ENCODE data around the gene CCDC69.

Gene CCDC69

GRCh38 chr5:151158287-151158661 is 65.6 kb downstream of the CCDC69 start:
- DNase-seq = no peak

- peak; percentile 76 for DNase-seq
Measured at GRCh38 chr5:151157426-151158286, 66.2 kb downstream of the CCDC69 start, which contains the start of gene ANXA6. Gene ANXA6, minus strand, starts transcription at chr5:151157779. Its CDS starts 9,878 bp downstream, at chr5:151147901.

- no peak for DNase-seq
Measured at GRCh38 chr5:151156507-151157420, 67.1 kb downstream of the CCDC69 start.

DNA sequence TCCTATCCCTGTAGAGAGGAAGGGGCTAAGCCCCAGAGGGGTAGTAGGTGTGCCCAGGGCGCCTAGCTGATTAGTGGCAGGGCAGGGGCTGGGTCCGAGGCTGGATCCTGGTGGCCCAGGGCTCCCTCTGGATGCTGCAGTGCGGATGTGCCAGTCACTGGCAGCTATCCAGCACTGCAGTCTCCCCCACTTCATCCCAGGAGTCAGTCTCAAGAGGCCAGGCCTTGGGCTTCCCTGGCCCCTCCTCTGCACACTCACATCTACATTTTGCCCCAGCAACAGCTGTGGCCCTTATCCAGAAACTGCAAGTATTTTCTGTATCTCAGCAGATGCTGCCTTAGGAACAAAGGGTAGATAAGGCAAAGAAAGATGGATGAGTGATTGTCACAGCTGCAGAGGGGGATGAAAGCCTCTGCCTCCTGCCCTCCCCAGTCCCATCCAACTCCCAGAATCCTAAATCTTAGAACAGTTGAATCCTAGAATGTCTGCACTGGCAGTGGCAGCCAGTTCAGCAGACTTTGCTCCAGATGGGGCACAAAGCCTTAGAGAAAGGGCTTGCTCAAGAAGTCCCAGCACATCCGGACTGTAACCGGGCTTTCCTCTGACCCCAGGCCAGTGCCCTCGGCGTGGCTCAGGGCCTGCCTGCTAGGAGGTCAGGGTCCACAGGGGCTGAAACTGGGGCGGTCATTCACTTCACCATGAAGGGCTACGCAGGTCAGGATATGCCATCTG is 68.0 kb downstream of the CCDC69 start:
- DNase-seq = no peak

DNA sequence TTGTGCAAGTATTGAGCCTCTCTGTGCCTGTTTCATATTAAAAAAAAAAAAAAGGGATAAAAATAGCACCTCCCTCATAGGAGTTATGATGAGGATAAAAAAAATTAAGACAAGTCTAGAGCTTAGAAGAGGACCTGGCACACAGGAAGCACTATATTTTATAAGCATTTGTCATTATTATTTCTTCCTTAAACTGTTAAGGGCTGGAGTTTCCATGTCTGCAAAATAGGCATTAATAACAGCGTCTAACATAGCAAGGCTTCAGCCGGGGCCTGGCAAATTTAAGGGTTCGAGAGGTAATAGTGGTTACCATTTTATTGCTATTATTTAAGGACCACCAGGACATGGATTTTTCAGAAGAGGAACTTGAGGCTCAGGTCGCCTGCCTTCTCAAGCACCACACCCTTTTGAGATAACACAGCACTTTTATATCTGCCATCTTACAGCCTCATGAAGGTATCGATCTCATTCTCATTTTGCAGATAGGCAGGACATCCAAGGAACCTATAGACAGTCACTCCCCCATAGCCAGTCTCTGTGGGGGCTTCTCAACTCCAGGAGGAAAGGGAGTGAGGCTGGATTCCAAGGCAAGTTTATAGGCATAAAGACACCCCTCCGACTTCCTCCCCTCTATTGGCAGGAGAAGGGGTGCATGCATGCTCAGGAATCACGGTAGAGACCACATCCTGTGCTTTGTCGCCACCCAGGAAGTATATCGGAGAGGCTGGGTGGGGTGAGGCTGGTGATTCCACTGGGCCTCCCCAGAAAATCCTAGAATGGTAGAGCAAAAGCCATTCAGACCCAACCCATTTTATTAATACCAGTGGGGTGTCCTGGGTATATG is 68.7 kb downstream of the CCDC69 start:
- DNase-seq = no peak

DNA sequence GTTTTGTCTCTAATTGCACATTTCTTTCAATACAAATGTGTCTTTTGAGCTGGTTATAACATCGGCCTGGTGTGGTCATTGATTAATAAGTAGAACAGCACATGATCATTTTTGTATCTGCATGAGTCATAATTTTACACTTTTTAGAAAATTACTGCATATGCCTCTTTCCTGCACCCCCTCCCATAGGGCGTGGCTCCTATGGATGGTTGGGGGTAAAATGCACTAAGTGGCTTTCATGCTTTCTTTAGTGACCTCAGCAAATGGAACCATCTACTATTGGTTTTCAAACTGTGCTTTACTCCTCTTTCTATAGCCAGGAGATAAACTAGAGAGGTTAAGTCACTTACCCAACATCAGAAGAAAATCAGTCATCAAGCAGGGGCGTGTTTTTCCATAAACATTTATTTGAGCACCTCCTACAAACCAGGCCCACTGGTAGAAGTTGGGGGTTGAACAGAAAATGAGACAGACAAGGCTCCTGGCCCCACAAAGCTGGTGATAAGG is 70.1 kb downstream of the CCDC69 start:
- DNase-seq = no peak

- DNase-seq = no peak
Measured at GRCh38 chr5:151153300-151153699, 70.6 kb downstream of the CCDC69 start.

GRCh38 chr5:151151793-151152192 is 72.1 kb downstream of the CCDC69 start:
- DNase-seq = no peak

- no peak for DNase-seq
Measured at GRCh38 chr5:151151263-151151660, 72.6 kb downstream of the CCDC69 start.

GRCh38 chr5:151150471-151151262 is 73.2 kb downstream of the CCDC69 start:
- DNase-seq = no peak

- no peak for DNase-seq
Measured at GRCh38 chr5:151148583-151148982, 75.3 kb downstream of the CCDC69 start.

DNA sequence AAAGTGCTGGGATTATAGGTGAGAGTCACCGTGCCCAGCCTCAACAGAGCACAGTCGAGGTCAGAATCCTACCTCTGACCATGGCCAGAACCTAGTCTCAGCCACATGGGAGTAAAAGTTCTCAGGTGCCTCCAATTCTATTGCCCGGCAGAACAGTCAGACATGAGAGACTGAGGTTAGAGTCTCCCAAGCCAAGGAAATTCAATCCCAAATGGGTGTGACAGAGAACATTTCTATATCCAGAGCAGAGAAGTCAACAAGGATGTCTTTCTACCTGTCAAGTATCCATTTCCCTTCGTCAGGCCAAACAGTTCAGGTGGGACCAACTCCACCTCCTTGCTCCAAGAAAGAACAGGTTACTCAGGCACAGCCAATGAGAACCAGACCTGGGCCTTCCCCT is 76.9 kb downstream of the CCDC69 start:
- no peak for DNase-seq

- DNase-seq = no peak
Measured at GRCh38 chr5:151146061-151146460, 77.8 kb downstream of the CCDC69 start.

DNA sequence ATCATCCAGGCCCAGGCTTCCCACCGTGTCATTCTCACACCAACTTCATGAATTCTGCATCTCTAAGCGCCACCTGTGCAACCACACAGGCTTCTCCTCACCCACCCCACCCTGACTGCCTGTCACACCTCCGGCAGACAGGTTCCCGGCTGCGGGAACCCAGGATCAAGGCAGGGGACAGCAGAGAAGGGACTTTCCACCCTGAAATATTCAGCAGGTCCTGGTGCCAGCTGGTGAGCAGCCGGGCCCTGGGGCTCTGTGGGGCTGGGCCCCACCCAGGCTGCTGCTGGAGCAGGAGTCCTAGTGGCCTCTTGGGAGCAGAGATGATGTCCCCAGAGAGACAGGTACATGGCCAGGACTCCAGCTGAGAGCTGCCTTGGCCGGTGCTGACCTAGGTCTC is 79.0 kb downstream of the CCDC69 start:
- DNase-seq = no peak

DNA sequence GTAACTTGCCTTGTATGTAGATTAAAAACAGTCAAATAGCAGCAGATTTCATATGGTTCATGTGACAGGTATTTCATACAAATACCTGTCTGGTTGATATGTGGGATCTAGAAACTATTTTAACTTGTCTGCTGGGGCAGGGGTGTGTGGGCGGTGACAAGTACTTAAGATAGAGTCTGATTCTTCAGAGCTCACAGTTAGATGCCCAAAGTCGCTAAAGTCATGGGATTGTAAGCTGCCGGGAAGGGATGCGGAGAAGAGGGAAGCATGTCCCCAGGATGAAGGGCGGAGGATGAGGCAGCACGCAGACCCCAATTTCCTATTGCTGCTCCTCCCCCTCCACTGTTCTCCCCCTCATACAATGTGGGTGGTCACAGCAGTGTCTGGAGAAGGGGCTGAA is 79.6 kb downstream of the CCDC69 start:
- DNase-seq = no peak

GRCh38 chr5:151143645-151144044 is 80.2 kb downstream of the CCDC69 start:
- no peak for DNase-seq

DNA sequence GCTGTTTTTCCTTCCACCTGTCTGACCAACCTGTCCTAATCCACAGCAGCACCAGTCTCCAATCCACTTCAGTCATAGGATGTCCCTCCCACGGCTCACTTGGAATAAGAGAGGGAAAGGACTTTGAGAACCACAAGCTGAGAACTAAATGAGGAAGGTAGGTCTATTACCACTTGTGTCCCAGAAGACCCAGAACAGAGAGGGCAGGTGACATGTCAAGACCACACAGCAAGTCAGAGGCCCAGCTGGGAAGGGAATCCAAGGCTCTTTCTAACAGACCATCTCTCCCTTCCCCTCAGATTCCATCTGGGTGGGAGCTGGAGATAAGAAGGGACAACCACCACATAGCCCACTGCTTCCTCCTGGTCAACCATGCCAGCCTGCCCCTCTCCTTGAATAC is 81.0 kb downstream of the CCDC69 start:
- no peak for DNase-seq

DNA sequence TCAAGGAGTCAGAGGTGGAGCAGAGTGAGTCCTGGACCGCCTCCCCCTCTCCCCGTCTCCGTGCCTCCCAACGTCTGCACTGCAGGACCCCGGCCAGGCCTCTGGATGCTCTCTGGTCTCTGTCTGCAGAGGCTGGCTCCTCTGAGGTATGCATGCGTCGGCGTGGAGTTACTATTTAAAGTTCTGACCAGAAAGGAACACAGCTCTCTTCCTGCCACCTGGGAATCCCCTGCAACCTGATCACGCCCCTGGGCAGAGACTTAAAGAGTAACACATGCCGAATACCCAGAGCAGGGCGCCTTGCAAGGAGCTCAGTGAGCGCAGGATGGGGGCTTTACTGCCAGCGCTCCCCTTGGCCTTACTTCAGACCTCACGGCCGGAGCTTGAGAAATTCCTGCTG is 82.4 kb downstream of the CCDC69 start:
- peak; percentile 58 for DNase-seq

DNA sequence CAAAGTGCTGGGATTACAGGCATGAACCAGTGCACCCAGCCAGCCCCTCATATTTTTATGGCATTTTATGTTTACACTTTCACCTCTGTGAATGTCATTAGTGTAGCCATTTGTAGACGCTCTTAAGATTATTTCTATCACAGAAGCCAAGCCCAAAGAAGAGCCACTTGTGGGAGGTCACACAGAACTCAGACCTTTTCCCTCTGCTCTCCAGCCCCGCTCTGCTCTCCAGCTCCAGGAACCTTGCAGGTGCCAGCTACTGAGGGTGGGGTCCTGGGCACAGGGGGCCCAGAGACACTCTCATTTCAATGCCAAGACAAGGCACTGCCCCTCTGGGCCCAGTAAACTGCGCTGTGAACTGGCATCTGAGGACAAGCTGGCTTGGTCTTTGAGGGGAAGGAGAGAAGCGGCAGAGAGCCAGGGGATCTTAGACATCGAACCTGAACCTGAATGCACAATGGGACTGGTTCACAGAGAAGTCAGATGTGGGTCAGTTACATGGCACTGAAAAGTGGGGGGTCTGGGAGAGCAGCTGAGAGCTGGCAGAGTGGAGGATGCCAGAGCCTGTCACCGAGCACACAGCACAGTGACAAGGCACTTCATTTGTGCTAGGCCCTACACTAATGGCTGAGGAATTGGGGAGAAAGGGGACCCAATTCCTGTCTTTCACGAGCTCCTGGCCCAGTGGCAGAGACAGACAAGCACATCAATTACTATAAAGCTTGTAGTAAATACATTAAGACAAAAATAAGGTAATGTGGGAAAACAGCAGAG is 83.0 kb downstream of the CCDC69 start:
- no peak for DNase-seq

- DNase-seq = no peak
Measured at GRCh38 chr5:151139646-151140045, 84.2 kb downstream of the CCDC69 start.
